B cell (primary cell): ENCODE measurements around the gene GTPBP6. TPM values are rescaled to one million over a fixed set of nuclear protein-coding genes. Genes with fewer than 3 reads are reported as not detected.

ENCODE experiments used
- ATAC-seq: fragments of 200-7000 bp; cut with Tn5 transposase; one replicate; pipeline ENCODE4 v1.10.0; 2021; ENCODE audit warnings: low read depth, mild to moderate bottlenecking, moderate number of reproducible peaks, moderate library complexity
- CTCF ChIA-PET: fragments of 350-600 bp; sonication (Branson Sonifier 250); formaldehyde crosslinking; loops from one replicate; lab custom pipeline; 2021; ENCODE audit warnings: antibody characterized with exemption, inconsistent platforms; lab: Charles Lee
- POLR2A ChIA-PET: fragments of 350-600 bp; sonication (Branson Sonifier 250); formaldehyde crosslinking; loops from one replicate; lab custom pipeline; 2021; ENCODE audit warnings: antibody characterized with exemption; lab: Charles Lee
- DNase-seq: peaks from one replicate; pipeline ENCODE4 v3.0.0; 2013
- H2AFZ ChIP-seq: 2 replicates; pipeline ENCODE4 v1.6.1; 2012; ENCODE audit warnings: mild to moderate bottlenecking, low read depth, low read length; ENCODE audit not compliant: insufficient read depth, poor library complexity, severe bottlenecking
- H3K27ac ChIP-seq, 2 donors: 1 replicate in 1 of 2; 2 replicates in 1 of 2; pipeline ENCODE4 v1.5.1; 2012 to 2013; ENCODE audit warnings: low read length in 2 of 2, mild to moderate bottlenecking in 2 of 2, moderate library complexity in 1 of 2
- H3K27me3 ChIP-seq, 4 experiments: fragments of 200-600 bp in 1 of 4; sonication (generic) in 1 of 4; replicated peaks in 1 of 4; 1 replicate in 2 of 4; 2 replicates in 2 of 4; pipeline versions ENCODE4 v1.6.1 to v1.7.0; 2013 to 2016; ENCODE audit warnings: low read length in 3 of 4, mild to moderate bottlenecking in 2 of 4, mixed read lengths in 1 of 4, moderate library complexity in 1 of 4; ENCODE audit not compliant: insufficient read depth in 4 of 4, control insufficient read depth in 3 of 4; ENCODE audit errors: control extremely low read depth in 1 of 4
- H3K36me3 ChIP-seq, 2 experiments: replicated peaks in 1 of 2; 1 replicate in 1 of 2; 2 replicates in 1 of 2; pipeline versions ENCODE4 v1.6.1 to v1.7.1; 2013; ENCODE audit warnings: low read length in 1 of 2; ENCODE audit not compliant: insufficient read depth in 2 of 2, control insufficient read depth in 1 of 2; ENCODE audit errors: control extremely low read depth in 1 of 2, extremely low read depth in 1 of 2
- H3K4me1 ChIP-seq, 2 donors: fragments of 200-600 bp in 1 of 2; sonication (generic) in 1 of 2; 1 replicate in 1 of 2; 2 replicates in 1 of 2; pipeline versions ENCODE4 v1.5.1 to v1.6.1; 2013 to 2017; ENCODE audit warnings: low read length in 2 of 2; ENCODE audit not compliant: control insufficient read depth in 2 of 2, insufficient read depth in 2 of 2
- H3K4me2 ChIP-seq: replicated peaks from 2 replicates; pipeline ENCODE3; 2012; ENCODE audit warnings: mild to moderate bottlenecking, low read depth, low read length; ENCODE audit not compliant: poor library complexity, severe bottlenecking
- H3K4me3 ChIP-seq, 5 experiments: fragments of 200-600 bp in 1 of 5; sonication (generic) in 1 of 5; 1 replicate in 3 of 5; 2 replicates in 2 of 5; pipeline versions ENCODE4 v1.5.1 to v1.7.0; 2011 to 2016; ENCODE audit warnings: low read length in 4 of 5, mild to moderate bottlenecking in 4 of 5, low read depth in 2 of 5, control low read depth in 1 of 5, moderate library complexity in 1 of 5; ENCODE audit not compliant: insufficient read depth in 1 of 5; ENCODE audit errors: control extremely low read depth in 1 of 5, extremely low read depth in 1 of 5
- H3K79me2 ChIP-seq: fragments of 200-600 bp; sonication (generic); one replicate; pipeline ENCODE4 v1.6.0; 2016; ENCODE audit warnings: low read length; ENCODE audit not compliant: control insufficient read depth, insufficient read depth
- H3K9ac ChIP-seq: fragments of 200-600 bp; sonication (generic); 2 replicates; pipeline ENCODE4 v1.6.1; 2017; ENCODE audit warnings: mild to moderate bottlenecking, low read length, moderate library complexity
- H3K9me3 ChIP-seq, 3 donors: one replicate each; pipeline versions ENCODE4 v1.6.1 to v1.7.1; 2013; ENCODE audit warnings: low read length in 2 of 3; ENCODE audit not compliant: control insufficient read depth in 2 of 3, insufficient read depth in 1 of 3; ENCODE audit errors: control extremely low read depth in 1 of 3
- H4K20me1 ChIP-seq: 2 replicates; pipeline ENCODE4 v1.6.0; 2012; ENCODE audit warnings: mild to moderate bottlenecking, low read length; ENCODE audit not compliant: insufficient read depth, control insufficient read depth, poor library complexity, severe bottlenecking
- H3K27ac Mint-ChIP-seq: one replicate; pipeline ENCODE4 v1.8.0; 2021; ENCODE audit warnings: mixed read lengths
- H3K27me3 Mint-ChIP-seq: one replicate; pipeline ENCODE4 v1.8.0; 2021; ENCODE audit warnings: mixed read lengths
- H3K4me1 Mint-ChIP-seq: one replicate; pipeline ENCODE4 v1.8.0; 2021; ENCODE audit warnings: mixed read lengths
- H3K4me3 Mint-ChIP-seq: one replicate; pipeline ENCODE4 v1.8.0; 2021; ENCODE audit warnings: mixed read lengths
- H3K9me3 Mint-ChIP-seq: one replicate; pipeline ENCODE4 v1.8.0; 2022; ENCODE audit warnings: mixed read lengths; ENCODE audit not compliant: insufficient read depth
- CTCF ChIP-seq: fragments of 200-600 bp; IDR thresholded peaks from one replicate; pipeline ENCODE4 v1.8.0; 2022; ENCODE audit warnings: antibody characterized with exemption, mild to moderate bottlenecking
- EZH2 ChIP-seq: IDR thresholded peaks from 2 replicates; pipeline ENCODE4 v1.6.1; 2012; ENCODE audit warnings: borderline replicate concordance, low read depth, mild to moderate bottlenecking, moderate library complexity, low read length; ENCODE audit not compliant: insufficient read depth, poor library complexity, severe bottlenecking
- WGBS: methylation state at CpG from one replicate; pipeline ENCODE4 v1.1.5; 2013; ENCODE audit warnings: missing lambda C conversion rate; ENCODE audit not compliant: insufficient coverage; 5-methylcytosine and 5-hydroxymethylcytosine counted together
- intact Hi-C: fragments of 100-400 bp; cut with micrococcal nuclease; formaldehyde crosslinking; loops from one replicate; pipeline ENCODE4 v1.10.0; 2022
- polyA plus RNA-seq: library from polyadenylated mRNA; depleted of rRNA; stranded (reverse); fragments of >200 nt; gene quantifications from 2 replicates; pipeline ENCODE4 v1.2.3, GENCODE V29; 2012
- total RNA-seq, 2 donors: library from RNA; stranded (reverse); fragments of 120-200 nt in 1 of 2; gene quantifications; 1 replicate in 1 of 2; 2 replicates in 1 of 2; pipeline versions ENCODE4 v1.2.3 to v1.2.4, GENCODE V29; 2013 to 2022

GTPBP6 gene
- total and polyA plus RNA-seq, 2 donors (not counting 1 experiment from before 2014, with no cell fraction given), result 72.9 to 82.9 TPM

DNA sequence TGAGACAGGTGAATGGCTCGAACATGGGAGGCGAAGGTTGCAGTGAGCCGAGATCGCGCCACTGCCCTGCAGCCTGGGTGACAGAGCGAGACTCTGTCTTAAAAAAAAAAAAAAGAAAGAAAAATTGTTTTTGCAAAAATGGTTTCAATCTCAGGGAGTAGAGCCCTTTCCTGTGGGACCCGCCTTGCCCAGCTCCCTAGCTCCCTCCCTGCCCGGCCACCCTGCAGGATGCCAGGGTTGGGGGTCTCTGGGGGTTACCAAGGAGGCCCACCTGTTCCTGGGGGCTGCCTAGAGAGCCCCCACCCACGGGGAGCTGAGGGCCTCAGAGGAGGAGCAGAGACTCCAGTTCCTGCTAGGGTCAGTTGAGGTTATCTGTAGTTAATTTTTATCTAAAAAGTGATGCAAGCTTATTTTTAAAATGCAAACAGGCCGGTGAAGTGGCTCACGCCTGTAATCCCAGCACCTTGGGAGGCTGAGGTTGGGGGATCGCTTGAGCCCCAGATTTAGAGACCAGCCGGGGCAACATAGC lies 56.2 kb downstream of the GTPBP6 start:
- no peak overlapping the region for H3K4me2 ChIP-seq
- H3K9ac ChIP-seq, result no peak overlapping the region
- H3K9me3 ChIP-seq, result peaks cover 0 to 8% (median 0%) of the 10 kb centered on the region in 3 donors
- intact Hi-C loops, result no loop called here
- no peak for ATAC-seq
- ChIA-PET POLR2A (no interaction called here), CTCF (no interaction called here)
- no peaks in the 10 kb centered on the region for H3K9me3 Mint-ChIP-seq
- H2AFZ ChIP-seq, result no peak overlapping the region
- TF ChIP-seq CTCF (no peak), EZH2 (no peak)
- no peak overlapping the region for H3K27ac Mint-ChIP-seq
- H3K79me2 ChIP-seq, result no peaks in the 10 kb centered on the region
- H3K4me3 Mint-ChIP-seq, result no peak overlapping the region
- no peaks in the 10 kb centered on the region for H3K4me1 ChIP-seq
- H4K20me1 ChIP-seq, result no peaks in the 10 kb centered on the region
- no peak overlapping the region for H3K4me3 ChIP-seq
- no peaks in the 10 kb centered on the region for H3K27me3 Mint-ChIP-seq
- no peaks in the 10 kb centered on the region for H3K36me3 ChIP-seq
- H3K27me3 ChIP-seq, result no peaks in the 10 kb centered on the region
- peaks cover 2% of the 10 kb centered on the region for H3K4me1 Mint-ChIP-seq
- 37% methylated on average over 9 of the region's 13 CpGs for WGBS
- H3K27ac ChIP-seq, result no peak overlapping the region
- DNase-seq, result no peak

GRCh38 chrX:261919-262352 lies 56.7 kb downstream of the GTPBP6 start:
- H3K27ac Mint-ChIP-seq, result no peak overlapping the region
- peaks cover 2% of the 10 kb centered on the region for H3K4me1 Mint-ChIP-seq
- H3K9me3 Mint-ChIP-seq, result no peaks in the 10 kb centered on the region
- Histone ChIP-seq H2AFZ (no peak overlapping the region), H3K27me3 (no peaks in the 10 kb centered on the region), H3K9ac (no peak overlapping the region), H3K4me1 (no peaks in the 10 kb centered on the region), H3K4me3 (no peak overlapping the region), H3K27ac (no peak overlapping the region), H3K79me2 (no peaks in the 10 kb centered on the region), H3K4me2 (no peak overlapping the region), H3K36me3 (no peaks in the 10 kb centered on the region), H4K20me1 (no peaks in the 10 kb centered on the region), H3K9me3 (peaks cover 0 to 8% (median 0%) of the 10 kb centered on the region in 3 donors)
- H3K27me3 Mint-ChIP-seq, result no peaks in the 10 kb centered on the region
- CTCF ChIA-PET, result no interaction called here
- TF ChIP-seq EZH2 (no peak), CTCF (no peak)
- 85% methylated on average over 7 of the region's 12 CpGs for WGBS
- POLR2A ChIA-PET, result no interaction called here
- DNase-seq (no peak), ATAC-seq (no peak)
- no peak overlapping the region for H3K4me3 Mint-ChIP-seq
- intact Hi-C loops, result no loop called here
